Measurements from ENCODE around the gene FOXO1.

The FOXO1 gene

GRCh38 chr13:40605573-40605972, 60.9 kb downstream of the FOXO1 start:
- no peak for DNase-seq (ENCODE audit: low spot score)

DNA sequence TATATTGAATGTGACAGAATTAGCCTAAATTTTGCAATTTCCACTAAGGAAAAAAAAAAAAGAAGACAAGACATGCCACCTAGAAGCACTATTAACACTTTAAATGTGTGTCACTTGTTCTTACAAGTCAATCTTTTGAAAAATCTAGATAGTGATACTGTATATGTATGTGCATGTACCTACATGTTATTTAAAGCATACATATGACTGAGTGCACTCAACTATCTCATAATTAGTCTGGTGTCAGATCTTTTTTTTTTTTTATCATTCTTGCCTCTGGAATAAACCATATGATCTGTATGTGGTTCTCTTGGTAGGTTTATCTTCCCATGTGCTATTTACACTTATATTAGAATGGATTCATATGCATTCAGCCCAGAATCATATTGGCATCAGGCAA, 62.3 kb downstream of the FOXO1 start:
- no peak for DNase-seq (ENCODE audit: low spot score)

DNA sequence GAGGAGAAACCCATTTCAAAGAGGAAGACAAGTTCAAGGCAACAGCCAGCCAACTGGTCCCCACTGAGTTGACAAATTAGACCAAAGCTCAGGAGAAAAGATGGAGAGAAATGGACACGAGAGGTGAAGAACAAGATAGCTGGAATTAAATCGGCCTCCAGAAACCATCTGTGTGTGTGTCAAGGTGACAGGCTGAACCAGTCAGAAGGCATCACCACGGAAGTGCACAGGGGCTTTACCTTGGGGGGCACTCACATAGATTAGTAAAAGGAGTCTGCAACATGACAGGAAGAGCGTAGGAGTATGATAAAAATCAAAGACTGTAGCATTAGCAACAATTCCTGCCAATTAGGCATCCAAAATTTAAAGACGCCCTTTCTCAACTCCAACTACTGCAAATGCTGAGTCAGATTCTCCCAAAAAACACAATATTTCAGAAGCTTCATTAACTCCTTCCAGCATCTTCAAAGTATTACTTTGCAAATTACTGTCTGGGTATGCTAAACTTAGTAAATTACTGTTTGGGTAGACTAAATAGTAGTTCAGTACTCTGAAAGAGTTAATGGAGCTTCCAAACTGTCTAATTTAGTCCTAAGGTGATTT, 66.2 kb downstream of the FOXO1 start:
- DNase-seq (ENCODE audit: low spot score): no peak

DNA sequence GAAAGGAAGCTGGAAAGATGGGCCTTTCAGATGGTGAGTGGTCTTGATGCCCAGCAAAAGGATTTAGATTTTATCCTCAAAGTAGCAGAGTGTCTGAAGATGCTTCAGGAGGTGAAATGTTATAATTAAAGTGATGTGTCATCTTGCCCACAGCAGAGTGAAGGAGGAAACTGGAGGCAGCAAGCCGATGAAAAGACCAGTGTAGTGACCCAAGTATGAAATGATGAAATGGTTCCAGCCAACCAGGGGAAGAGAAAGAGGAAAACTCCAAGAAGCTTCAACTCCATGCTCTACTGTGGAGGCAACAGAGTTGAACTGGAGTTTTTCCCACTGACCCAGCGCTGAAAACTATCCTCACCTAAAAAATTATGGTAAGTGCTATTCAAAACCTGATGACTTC, 66.7 kb downstream of the FOXO1 start:
- DNase-seq (ENCODE audit: low spot score): no peak

GRCh38 chr13:40599124-40599523, 67.3 kb downstream of the FOXO1 start:
- no peak for DNase-seq (ENCODE audit: low spot score)

GRCh38 chr13:40598569-40598968, 67.9 kb downstream of the FOXO1 start:
- DNase-seq (ENCODE audit: low spot score): no peak

DNA sequence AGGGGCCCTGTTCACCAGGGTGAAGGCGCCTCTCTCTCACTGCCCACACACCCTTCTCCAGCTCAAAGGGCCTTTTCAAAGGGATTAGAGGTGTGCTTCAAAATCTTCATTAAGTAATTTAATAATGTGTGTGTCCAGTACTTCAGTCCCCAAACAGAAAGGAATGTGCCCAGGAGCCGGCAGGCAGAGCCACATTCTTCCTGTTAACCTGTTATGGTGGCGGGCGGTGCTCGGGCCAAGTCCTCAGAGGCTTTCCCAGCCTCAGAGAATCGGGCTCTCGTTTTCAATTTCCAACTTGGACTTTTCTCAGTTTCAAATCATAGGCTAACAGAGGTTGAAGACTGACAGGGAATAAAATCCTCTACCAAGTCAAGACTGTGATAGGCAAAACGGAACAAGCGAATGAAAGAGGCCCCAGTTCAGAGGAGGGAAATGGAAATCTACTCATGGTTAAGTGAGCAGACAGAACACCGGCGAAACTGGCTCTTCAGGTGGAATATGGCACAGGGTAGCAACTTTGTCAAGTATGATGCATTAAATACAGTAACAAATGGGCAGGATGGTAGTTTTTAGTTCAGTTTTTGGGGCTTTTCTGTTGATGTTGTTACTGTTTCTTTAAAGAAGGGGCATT, 68.6 kb downstream of the FOXO1 start:
- no peak for DNase-seq (ENCODE audit: low spot score)

- no peak for DNase-seq (ENCODE audit: low spot score)
Measured at GRCh38 chr13:40596484-40596883, 70.0 kb downstream of the FOXO1 start.

- no peak for DNase-seq (ENCODE audit: low spot score)
Measured at GRCh38 chr13:40595693-40596092, 70.7 kb downstream of the FOXO1 start.

GRCh38 chr13:40592035-40592434, 74.4 kb downstream of the FOXO1 start:
- DNase-seq (ENCODE audit: low spot score): no peak

- DNase-seq (ENCODE audit: low spot score): no peak
Measured at GRCh38 chr13:40591091-40591490, 75.3 kb downstream of the FOXO1 start.

- no peak for DNase-seq (ENCODE audit: low spot score)
Measured at GRCh38 chr13:40590112-40590862, 76.2 kb downstream of the FOXO1 start.

DNA sequence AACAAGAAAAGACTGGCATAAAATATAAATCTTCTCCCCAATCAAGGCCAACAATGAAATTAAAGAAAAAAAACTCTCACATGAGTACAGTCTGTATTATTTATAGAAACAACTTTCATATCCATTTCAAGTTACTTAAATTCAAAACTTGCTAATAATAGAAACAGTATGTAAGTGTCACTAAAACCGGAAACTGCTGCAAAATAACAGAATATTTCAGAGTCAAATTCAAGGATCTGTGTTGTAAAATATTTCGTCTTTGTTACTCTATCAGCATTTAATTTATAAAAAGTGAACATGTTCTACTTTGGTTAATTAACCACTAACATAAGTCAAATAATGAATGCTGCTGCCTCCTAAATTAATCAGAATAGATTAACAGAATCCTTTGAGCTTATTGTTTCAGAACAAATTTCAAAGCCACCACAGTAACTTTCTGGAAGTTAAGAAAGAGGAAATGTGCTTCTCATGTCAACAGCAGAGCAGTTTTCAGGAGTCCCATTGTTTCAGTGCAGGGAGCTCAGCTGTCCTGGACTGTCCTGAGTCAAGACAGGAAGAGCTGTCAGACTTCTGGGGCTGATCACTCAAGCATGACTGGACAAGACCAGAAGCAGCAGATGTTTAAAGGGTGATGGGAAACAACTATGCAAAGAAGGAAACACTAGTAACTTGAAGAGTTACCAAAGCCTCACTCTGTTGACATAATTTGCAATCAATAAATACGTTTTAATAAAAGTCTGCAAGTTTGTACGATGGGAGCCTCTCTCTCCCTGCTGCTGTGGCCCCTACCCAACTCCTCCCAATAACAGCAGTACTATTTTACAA, 76.9 kb downstream of the FOXO1 start:
- DNase-seq (ENCODE audit: low spot score): peak; percentile 79

DNA sequence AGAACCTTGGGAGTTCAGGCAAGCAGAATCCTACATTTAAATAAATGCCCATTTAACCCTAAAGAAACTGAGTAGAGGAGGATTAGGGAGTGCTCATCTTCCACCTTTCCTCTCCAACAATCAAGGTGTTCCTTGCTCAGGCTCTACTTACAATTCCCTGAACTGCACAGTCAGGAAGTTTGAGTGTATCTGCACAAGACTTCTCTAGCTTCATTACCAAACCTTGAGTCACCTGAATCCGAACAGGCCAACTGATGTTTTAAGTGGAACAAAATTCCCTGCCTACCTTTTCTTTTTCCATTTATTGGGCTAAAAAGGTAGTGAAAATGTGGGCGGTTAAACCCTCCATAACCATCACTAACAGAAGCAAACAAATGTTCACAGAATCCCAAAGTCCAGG, 78.3 kb downstream of the FOXO1 start:
- no peak for DNase-seq (ENCODE audit: low spot score)

DNA sequence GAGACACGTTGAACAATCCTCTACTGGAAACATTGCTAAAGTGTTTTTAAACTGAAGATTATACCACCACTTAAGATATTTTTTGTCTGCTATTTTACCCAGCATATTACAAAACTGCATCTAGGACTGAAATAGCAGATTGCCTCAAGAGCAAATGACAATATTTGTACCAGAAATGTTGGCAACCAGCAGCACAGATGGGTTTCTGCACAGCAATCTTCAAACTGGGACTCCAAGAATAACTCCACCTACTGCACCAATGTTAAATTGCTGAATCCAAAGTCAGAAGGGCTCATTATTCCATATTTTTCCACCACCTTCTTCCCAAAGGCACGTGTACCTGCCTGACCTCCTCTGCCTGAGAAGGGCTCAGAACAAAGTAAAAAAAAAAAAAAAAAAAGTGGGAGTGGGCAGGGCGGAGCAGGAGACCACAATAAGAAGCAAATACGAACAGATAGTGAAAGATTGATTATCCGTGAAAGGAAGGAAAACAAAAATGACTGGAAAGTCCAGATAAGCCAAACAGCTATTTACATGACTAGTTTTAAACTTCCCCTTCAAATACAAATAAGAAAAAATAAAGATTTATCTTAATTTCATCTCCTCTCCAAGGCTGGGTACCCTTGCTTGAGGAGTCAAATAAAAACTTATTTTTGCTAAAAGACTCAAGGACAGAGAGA, 79.4 kb downstream of the FOXO1 start:
- DNase-seq (ENCODE audit: low spot score): no peak

GRCh38 chr13:40585911-40586471, 80.5 kb downstream of the FOXO1 start:
- no peak for DNase-seq (ENCODE audit: low spot score)

DNA sequence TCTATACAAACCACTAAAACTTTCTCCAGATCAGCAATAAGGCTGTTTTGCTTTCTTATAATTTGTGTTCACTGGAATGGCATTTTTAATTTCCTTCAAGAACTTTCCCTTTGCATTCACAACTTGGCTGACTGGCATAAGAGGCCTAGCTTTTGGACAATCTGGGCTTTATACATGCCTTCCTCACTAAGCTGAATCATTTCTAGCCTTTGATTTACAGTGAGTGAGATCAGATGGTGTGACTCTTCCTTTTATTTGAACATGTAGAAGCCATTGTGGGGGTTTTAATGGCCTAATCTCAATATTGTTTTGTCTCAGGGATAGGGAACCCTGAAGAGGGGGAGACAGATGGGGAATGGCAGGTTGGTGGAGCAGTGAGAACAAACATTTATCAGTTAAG, 82.7 kb downstream of the FOXO1 start:
- DNase-seq (ENCODE audit: low spot score): no peak

DNA sequence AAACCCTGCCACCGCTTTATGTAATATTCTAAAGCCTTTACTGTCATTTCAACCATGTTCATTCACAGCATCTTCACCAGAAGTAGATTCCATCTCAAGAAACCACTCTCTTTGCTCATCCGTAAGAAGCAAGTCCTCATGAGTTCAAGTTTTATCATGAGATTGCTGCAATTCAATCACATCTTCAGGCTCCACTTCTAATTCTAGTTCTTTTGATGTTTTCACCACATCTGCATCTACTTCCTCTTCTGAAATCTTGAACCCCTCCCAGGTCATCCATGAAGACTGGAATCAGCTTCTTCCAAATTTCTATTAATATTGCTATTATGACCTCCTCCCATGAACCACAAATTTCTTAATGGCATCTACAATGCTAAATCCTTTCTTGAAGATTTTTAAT, 83.9 kb downstream of the FOXO1 start:
- DNase-seq (ENCODE audit: low spot score): no peak

GRCh38 chr13:40581277-40581579, 85.2 kb downstream of the FOXO1 start:
- DNase-seq (ENCODE audit: low spot score): no peak

DNA sequence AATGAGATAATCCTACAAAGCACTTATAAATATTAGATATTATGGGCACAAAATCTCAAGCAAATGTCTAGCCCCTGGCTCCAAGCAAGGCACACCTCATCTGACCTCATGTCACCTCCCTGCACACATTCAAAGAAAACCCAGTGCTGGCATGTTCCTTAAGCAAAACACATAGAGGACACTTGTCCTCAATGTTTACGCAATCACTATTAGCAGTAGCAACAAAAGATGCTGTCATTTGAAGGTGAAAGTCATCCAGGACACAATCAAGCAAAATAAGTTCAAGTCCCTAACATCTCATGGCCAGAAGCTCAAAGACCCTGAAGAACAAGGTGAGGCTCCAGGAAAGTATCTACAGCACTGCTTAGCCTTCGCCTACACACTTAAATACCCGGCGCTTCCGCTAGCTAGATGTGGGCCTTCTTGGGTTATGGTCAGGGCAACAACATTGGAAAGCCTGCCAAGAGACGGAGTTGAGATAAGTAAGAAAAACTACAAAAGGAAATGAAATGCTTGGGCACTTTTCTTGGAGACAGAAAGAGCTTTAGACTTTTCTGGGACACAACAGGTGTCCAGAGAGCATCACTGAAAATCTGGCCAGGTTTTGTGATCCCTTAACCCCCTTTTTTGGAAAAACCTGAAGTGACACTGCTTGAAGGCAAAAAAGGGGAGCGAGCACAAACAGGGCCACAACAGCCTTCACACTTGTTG, 85.7 kb downstream of the FOXO1 start:
- no peak for DNase-seq (ENCODE audit: low spot score)

DNA sequence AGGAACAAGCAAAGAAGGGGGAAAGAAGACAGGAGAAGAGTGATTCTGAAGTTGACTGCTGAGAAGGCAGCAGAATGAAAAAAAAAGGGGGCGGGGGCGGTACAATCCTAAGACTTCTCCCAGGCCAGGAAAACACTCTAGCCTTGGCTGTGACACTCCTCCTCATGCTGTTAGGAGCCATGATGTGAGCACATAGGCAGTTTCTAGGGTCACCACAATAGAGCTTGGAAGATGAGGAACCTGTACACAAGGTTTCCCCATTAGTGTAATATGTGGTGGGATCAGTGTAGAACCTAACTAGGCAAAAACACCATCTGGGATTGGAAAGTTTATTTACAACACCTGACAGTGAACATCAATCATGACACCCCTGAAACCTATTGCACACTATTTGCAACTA, 86.9 kb downstream of the FOXO1 start:
- no peak for DNase-seq (ENCODE audit: low spot score)

All from COLO829 (cell line).